Measurements from ENCODE around the gene ARRB2.

GRCh38 chr17:4748686-4749085, 38.3 kb downstream of the ARRB2 start:
- TF ChIP-seq CTCF (IDR thresholded peaks at IDR 0.05), result no peak
- no peak for TF ChIP-seq POLR2AphosphoS5 (IDR thresholded peaks at IDR 0.05)
